ENCODE results near the gene BCL3.
A peak's percentile ranks its signal among the peaks of the same experiment; 100 is the strongest.

Gene BCL3

DNA sequence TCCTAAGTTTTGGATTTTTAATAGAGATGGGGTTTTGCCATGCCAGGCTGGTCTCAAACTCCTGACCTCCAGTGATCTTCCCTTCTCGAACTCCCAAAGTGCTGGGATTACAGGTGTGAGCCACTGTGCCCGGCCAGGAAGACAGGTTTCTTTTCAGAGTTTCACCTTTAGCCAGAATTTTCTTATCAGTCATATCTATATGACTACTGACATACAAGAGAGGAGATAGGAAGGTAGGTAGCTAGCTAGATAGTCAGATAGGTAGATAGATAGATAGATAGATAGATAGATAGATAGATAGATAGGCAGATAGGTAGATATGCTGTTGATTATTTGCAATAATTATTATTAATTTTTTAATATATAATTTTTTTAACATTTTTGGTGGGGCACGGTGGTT is 36.8 kb downstream of the BCL3 start:
- DNase-seq: no peak

- DNase-seq: no peak
Observed at GRCh38 chr19:44785993-44786392, 37.5 kb downstream of the BCL3 start.

GRCh38 chr19:44788971-44789370 is 40.5 kb downstream of the BCL3 start:
- DNase-seq: no peak

- DNase-seq: no peak
Observed at GRCh38 chr19:44789943-44790483, 41.5 kb downstream of the BCL3 start.

DNA sequence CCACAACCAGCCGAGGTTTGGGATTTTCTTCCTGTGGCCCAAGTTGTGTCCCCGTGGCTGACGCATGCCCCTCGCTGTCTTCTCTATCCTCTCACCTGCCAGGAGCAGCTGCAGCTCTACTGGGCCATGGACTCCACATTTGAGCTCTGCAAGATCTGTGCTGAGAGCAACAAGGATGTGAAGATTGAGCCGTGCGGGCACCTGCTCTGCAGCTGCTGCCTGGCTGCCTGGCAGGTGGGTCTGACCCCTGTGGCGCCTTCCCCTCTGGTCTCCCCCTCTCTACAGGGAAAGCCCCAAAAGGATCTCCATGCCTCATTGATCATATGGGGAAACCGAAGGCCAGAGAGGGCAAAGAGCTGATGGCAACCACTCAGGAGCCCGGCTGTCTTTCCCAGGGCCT is 43.8 kb downstream of the BCL3 start:
- no peak for DNase-seq

DNA sequence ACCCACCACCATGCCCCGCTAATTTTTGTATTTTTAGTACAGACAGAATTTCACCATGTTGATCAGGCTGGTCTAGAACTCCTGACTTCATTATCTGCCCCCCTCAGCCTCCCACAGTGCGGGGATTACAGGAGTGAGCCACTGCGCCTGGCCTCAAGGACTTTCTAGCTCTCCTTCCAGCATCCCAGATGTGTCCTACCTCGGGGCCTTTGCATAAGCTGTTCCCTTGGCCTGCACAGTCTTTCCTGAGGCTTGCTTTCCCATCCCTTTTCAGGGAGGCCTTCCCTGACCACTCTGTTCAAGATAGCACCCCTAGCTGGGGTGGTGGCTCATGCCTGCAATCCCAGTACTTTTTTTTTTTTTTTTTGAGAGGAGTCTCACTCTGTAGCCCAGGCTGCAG is 46.1 kb downstream of the BCL3 start:
- no peak for DNase-seq

DNA sequence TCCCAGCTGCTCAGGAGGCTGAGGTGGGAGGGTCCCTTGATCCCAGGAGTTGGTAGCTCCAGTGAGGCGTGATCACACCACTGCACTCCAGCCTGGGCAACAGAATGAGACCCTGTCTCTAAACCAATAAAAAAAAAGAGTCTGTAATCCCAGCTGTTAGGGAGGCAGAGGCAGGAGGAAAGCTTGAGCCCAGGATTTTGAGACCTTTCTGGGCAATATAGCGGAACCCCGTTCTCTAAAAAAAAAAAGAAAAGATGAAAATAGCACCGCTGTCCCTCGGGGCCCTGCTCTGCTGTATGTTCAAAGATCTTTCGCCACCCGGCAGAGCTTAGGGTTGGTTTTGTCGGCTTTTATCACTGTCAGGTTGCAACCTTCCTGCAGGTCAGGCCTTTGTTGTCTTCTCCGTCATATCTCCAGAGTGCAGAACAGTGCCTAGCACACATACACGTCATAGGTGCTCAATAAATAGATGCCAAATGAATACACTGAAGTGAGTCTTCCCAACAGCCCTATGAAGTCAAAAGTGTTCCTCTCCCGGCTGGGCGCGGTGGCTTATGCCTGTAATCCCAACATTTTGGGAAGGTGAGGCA is 47.0 kb downstream of the BCL3 start:
- no peak for DNase-seq

GRCh38 chr19:44796701-44797115 is 48.2 kb downstream of the BCL3 start:
- peak in 7 of 56 donors; percentile 2 to 18 (median 5) for DNase-seq

GRCh38 chr19:44799627-44800346 is 51.3 kb downstream of the BCL3 start:
- DNase-seq: no peak

- DNase-seq: peak in 44 of 56 donors; percentile 4 to 84 (median 34)
Observed at GRCh38 chr19:44800461-44800860, 52.0 kb downstream of the BCL3 start.

GRCh38 chr19:44803442-44804428 is 55.2 kb downstream of the BCL3 start:
- no peak for DNase-seq

DNA sequence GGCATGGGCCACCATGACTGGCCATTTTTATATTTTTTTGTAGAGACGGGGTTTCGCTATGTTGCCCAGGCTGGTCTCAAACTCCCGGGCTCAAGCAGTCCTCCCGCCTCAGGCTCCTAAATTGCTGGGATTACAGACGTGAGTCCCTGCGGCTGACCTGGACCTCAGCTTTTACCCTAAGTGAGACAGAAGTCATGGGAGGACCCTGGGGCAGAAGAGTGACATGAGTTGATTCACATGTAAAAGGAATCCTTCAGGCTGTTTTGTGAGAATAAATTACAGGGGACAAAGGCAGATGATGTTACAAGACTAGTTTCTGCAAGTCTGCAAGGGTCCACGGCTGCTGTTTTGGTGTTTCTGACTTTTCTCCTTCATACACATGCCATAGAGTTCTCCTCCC is 57.8 kb downstream of the BCL3 start:
- DNase-seq: no peak

- no peak for DNase-seq
Observed at GRCh38 chr19:44807162-44807561, 58.7 kb downstream of the BCL3 start.

DNA sequence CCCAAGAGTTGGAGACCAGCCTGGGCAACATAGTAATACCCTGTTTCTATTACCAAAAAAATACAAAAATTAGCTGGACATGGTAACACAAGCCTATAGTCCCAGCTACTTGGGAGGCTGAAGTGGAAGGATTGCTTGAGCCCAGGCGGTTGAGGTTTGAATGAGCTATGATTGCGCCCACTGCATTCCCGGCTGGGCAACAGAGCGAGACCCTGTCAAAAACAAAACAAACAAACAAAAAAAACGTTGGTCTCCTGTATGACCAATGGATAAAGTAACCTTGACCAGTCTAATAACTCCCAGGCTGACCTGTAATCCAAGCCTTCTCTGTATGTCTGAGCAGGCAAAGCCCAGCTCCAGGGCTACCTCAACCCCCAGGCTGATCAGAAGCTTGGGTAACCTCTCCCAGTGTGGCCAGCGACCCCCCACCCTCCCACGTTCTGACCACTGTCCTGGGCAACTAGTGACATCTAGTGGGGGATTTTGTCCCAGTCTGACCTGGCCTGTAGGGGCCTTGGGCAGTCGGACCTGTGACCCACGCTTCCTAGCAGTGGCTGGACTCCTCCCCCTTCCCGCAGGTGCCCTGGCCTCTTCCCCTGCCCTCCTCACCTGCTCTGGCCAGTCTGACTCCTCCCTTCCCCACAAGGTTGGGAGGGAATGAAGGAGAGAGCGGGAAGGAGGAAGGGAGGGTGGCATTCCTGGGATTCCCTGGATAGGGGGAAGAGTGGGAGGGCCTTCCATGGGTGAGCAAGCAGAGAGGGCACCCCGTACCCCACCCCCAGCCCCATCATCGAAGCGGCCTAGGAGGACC is 59.3 kb downstream of the BCL3 start:
- DNase-seq: peak in 14 of 56 donors; percentile 1 to 25 (median 8)

DNA sequence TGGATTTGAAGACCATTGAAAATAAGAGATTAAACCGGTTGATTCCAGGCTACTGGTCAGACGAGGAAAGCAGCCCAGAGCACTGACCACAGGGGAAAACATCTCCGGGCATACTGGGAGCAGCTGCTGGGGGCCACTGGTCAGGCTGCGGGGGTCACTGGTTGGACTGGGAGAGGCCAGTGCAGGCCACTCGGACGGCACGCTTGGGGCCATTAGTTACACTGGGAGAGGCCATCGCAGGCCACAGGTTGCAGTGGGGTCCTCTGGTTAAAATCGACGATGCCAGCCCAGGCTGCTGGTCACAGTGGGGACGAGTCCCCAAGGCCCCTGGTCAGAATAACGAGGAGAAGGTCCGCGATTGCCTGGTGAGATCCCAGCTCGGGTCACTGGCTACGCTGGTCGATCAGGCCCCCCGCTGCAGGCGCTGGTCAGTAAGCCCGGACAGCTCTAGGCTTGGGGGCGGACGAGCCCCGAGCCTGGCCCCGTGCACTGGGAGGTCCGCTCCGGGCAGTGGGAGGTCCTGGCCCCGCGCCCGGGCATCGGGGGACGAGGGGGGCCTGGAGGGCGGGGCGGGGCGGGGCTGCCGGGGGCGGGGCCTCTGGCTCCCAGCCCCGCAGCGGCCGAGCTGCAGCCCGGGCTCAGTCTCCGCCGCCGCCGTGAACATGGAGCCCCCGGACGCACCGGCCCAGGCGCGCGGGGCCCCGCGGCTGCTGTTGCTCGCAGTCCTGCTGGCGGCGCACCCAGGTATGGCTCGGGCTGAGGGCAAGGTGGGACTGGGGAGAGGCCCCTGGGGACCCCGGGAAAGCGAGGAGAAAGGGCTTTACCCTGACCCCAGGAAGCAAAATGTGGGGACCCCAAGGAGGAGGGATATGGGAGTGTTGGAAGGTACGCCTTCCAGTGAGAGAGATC is 60.2 kb downstream of the BCL3 start, which contains the start of gene BCAM:
Gene BCAM, plus strand, starts transcription at position 641 of the 909 bp plus-strand sequence. Its CDS starts 22 bp downstream, at position 663.
- peak in 33 of 56 donors; percentile 1 to 78 (median 21) for DNase-seq

Data from nucleus accumbens (tissue), 56 donors.